ENCODE data around the gene MYO1F.
"Not testable (repeated sequence)": the region's sequence is repeated elsewhere in the genome, so short reads cannot be mapped to it uniquely, and the experiment has no call there.

MYO1F gene

GRCh38 chr19:8561075-8561764, 16.0 kb downstream of the MYO1F start:
- DNase-seq, result no peak

DNA sequence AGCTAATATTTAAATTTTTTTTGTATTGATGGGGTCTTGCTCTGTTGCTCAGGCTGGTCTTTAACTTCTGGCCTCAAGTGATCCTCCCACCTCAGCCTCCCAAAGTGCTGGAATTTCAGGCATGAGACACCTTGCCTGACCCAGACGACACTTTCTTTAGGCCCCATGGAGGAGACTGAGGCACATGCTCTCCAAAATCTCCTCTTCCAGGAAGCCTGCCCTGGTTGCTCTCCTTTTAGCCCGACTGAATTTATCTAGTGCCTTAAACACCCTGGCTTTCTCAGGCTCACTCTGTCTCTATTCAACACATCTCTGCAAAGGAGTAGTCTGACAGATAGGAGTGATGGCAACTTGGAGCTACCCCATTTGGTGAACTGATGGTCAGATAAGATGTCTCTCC, 18.9 kb downstream of the MYO1F start:
- no peak for DNase-seq

DNA sequence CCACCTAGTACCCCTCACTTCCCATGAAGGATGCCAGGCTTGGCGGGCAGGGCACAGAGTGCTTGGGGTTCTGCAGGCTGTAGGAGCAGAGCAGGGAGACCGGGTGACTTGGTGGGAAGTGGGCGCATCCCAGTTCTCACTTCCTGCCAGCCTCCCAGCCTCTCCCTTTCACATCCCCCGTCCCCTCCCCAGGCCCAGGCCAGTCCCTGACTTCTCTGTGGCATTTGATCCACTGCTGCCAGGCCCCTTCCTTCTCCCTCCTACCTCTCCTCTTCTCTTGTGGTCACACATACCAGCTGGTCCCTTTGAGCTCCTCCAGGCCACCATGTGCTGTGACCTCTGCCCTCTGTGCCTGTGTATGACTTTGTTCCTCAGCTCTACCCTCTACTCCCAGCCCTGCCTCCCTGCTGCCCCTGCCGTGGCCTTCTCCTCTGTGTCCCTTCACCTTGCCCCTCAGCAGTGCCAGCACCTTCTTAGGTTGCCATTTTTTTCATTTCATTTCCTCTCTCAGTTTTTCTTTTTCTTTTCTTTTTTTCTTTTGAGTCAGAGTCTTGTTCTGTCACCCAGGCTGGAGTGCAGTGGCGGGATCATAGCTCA, 19.5 kb downstream of the MYO1F start:
- DNase-seq, result no peak

GRCh38 chr19:8553729-8554128, 23.5 kb downstream of the MYO1F start:
- not testable (repeated sequence) for DNase-seq

DNA sequence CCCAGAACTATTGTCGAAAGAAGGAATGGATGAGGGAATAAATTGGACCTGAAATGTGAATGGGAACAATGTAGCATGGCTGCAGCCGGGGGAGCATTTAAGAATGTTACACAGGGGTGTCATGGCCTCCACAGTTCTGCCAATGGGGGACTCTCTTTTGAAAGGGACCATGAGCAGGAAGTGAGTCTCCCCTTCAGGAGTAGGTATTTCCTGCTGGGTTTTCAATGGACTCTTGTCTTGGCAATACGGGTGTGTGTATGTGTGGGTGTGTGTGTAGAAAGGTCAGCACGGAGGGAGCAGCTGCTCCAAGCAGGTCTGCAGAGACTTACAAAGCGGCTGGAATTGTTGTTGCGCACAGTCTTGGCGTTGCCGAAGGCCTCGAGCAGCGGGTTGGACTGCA, 24.4 kb downstream of the MYO1F start:
- DNase-seq, result peak; percentile 27

DNA sequence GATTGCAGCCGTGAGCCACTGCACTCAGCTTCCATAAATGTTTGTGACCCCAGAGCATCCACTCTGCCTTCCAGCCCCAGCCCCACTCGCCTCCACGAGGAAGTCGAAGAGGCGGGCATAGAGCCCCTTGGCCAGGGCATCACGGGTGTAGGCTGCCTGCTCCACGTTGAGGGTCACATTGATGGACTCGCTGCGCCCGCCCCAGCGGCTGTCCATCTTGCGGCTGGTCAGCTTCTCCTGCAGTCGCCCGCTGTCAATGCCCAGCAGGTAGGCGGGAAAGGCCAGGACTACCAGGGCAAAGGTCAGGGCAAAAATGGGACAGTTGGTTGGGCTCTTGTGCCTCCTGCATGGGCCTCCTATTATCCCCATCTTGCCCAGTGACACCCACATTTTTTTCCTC, 27.2 kb downstream of the MYO1F start:
- DNase-seq, result no peak

DNA sequence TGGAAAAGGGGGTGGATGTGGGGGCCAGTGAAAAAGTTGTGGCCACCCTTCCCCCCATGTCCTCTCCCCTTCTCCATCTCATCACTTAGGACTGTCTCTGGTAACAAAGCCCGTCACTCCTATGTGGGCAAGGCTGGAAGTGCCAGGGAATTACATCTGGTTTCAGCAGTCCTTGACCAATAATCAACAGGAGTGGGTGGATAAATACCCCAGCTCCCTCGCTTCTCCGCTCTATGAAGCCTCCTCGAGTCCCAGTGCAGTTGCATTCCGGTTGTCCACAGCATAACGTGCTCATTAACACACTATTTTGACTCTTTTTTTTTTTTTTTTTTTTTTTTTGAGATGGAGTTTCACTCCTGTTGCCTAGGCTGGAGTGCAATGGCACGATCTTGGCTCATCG, 31.5 kb downstream of the MYO1F start:
- no peak for DNase-seq

DNA sequence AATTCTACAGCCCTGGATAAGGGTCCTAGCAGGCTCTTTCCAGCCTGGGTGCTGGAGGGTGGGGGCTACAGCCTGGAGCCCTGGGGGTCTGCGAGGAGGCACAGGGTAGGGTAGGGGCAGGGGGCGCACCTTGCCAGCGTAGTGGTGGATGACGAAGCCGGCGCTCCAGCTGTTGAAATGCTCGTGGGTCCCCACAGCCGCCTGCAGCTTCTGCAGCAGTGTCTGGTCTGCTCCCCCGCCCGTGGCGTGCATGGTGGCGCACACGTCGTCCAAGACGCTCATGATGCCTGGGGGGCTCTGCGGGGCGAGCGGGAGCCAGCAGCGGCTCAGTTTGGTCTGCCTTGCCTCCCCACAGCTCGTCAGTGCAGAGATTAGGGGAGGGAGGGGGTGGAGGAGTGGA, 33.1 kb downstream of the MYO1F start:
- no peak for DNase-seq

DNA sequence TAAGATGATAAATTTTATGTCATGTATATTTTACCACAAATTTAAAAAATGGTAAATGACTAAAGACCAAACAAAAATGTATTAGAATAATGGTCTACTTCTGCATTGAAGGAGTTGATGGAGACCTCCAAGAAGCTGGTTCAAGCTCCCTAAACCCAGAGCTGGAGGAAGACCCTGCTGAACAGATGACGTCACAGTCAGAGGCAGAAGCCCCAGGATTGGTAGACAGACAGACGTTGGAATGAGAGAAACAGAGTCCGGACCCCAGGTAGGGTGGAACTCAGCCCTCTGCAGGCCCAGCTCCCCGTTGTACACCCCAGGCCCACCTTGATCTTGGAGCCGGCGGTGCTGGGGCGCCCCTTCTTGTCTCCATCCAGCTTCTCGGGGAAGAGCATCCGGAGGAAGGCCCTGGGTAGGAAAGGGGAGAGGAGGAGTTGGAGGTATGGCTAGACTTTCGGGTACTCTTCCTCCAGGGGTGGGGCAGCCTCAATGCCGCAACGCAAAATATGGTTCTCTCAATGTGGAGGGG, 37.6 kb downstream of the MYO1F start:
- DNase-seq, result no peak

- DNase-seq, result no peak
These were observed 40.1 kb downstream of the MYO1F start for GRCh38 chr19:8537099-8537498.

DNA sequence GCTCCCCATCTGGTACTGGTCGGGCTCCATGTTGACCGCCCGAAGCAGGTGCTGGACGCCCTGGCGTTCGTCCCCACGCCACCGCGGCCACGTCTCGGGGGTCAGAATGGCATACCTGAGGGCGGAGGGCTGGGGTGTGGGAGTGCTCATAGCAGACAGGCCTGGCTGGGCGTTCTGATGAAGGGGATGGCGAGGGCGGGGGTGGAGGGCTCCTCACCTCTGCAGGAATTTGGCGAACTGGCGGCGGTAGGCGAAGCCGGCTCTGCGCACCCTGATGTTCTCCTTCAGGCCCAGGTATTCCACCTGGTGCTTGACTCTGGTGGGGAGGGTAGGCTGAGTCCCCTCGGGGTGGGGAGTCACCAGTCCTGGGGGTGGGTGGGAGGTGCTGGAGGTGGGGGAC, 41.0 kb downstream of the MYO1F start:
- DNase-seq, result no peak

- DNase-seq, result no peak
These were observed 45.0 kb downstream of the MYO1F start for GRCh38 chr19:8532225-8532624.

DNA sequence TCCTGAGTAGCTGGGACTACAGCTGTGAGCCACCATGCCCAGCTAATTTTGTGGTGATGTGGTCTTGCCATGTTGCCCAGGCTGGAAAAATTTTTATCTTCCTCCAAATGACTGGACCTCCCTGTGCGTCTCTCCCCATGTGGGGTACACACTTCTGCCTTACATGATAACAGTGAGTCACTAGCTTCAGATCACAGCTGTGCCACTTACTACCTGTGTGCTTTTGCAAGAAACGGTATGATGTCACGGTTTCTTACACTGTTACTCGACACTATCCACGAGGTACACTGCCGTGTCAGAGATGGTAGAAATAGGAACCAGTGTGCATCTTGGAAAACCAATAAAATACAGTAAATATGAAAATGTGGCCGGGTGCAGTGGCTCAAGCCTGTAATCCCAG, 45.8 kb downstream of the MYO1F start:
- no peak for DNase-seq

DNA sequence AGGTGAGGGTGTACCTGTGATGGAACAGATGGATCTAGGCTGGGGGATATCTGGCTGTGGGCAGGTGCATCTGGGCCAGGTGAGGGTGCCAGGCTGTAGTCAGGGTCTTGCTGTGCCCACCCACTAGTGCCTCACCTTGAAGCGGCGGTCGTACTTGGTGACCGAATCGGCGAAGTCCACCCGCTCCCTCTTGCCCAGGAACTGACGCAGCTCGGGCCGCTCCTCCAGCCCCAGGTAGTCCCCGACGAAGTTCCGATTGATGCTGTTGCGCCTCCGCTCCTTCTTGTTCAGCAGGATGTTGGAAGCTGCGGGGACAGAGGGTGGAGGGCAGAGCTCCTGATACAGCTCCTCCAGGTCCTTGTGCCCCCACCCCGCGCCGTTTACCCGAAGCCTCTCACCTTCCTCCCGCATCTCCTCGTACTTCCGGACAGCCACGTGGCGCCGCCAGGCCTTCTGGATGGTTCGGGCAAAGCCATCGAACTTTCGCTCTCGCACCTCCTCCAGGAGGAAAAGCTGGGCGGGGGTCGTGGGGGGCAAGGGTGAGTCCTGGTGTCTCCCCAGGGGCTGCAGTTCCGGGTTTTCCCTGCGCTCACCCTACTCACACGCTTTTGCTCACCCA, 47.1 kb downstream of the MYO1F start:
- no peak for DNase-seq

GRCh38 chr19:8529369-8530006, 47.8 kb downstream of the MYO1F start:
- no peak for DNase-seq

GRCh38 chr19:8528500-8528899, 48.7 kb downstream of the MYO1F start:
- no peak for DNase-seq

DNA sequence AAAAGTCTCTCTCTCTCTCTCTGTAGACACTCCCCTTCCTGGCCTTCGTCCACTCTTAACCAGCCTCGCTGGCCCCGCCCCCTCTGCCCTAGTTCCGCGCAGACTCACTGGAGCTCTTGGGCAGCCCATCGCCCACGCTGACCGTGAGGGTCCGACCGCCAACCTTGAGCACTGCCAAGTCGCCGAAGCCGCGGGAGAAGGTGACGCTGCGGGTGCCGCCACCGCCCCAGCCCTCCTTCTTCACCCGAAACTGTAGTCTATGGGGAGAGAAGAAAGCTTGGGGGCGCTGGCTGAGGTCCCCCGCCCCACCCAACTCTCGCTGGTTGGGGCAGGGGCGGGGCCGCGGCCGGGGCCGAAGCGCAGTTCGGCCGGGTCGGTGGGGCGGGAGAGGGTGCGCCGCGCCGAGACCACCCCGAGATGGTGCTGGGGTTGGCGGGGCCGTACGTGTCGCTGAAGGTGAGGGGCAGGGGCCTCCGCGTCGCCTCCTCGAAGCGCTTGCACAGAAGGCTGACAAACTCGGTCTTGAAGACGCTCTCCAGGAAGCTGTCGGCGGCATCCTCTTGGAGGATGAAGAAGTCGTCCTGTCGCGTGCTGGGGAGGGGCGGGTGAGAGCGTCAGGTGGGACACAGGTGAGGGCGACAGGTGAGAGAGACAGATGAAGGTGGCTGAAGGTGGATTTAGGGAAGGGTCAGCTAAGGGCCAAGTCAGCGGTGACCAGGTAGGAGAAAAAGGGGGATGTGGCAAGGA, 50.7 kb downstream of the MYO1F start:
- DNase-seq, result peak; percentile 81

DNA sequence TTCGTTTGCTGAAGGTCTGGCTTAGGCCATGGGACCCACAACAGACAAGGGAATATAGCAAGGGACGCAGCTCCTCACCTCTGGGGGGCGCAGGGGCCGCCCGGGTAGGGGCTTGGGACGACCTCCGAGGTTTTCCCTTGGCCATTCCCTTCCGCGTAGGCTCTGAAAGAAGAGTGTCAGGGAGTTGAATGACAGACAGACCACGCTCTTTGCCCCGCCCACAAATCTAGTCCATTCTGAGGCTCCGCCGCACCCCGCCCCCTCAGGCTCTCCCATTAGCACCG, 51.9 kb downstream of the MYO1F start:
- no peak for DNase-seq

GRCh38 chr19:8519388-8519787, 57.9 kb downstream of the MYO1F start:
- no peak for DNase-seq

GRCh38 chr19:8518536-8518935, 58.7 kb downstream of the MYO1F start:
- DNase-seq, result no peak

DNA sequence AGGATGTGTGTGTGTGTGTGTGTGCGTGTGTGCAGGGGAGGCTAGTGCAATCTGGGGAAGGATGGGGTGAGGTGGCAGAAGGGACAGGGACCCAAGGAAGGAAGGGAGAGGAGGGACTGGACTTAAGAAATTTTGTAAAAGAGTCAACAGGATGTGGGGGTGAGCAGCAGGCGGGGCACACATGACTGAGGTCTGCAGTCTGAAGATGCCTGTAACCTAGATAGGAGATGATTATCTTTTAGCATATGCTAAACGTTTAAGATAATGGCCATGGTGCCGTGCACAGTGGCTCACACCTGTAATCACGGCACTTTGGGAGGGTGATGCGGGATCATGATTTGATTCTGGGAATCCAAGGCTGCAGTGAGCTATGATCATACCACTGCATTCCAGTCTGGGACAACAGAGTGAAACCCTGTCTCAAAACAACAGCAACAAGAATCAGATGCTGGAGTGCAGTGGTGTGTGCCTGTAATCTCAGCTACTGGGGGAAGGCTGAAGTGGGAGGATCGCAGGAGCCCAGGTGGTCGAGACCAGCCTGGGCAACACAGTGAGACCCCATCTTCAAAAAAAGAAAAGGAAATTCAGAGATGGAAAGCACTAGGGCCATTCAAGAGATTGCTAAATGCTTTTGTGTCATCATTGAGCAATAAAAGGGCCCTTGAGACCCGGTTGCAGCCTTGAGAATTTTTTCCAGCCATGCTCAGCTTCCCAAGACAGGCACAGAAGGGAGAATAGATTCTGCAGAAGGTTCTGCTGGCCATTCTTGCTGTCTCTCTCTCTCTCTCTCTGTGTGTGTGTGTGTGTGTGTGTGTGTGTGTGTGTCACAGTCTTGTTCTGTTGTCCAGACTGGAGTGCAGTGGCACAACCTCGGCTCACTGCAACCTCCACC, 59.4 kb downstream of the MYO1F start:
- no peak for DNase-seq

DNA sequence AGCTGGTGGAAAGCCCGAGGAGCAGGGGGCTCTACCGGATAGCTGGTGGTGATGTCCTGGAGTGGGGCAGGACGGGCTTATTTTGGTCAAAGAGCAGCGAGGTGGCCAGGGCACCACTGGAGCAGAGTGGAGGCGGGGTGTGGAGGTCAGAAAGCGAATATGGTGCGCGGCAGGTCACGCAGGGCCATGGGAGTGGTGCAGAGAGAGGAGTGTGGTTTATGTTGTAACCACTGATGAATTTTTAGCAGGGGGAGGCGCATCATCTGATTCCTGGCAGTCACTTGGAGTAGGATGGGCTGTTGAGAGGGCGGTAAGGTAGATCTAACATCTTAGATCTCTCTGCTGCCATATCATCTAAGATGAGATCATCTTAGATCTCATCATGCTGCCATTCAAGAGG, 61.9 kb downstream of the MYO1F start:
- DNase-seq, result no peak

All from NCI-H146 (cell line).